ENCODE data around the gene ZNF879. TPM values are rescaled to one million over a fixed set of nuclear protein-coding genes. Genes with fewer than 3 reads are reported as not detected.

The ZNF879 gene
- total and polyA plus RNA-seq, 2 of the 13 experiments (the other 11 are each of a cell fraction or from before 2014, with no cell fraction given), result 0.83 to 2.8 TPM

GRCh38 chr5:179023528-179024189 is at the start of gene ZNF879 (continued):
- TF ChIP-seq KIAA2018 (CRISPR knock-in tag; IDR thresholded peaks at IDR 0.05; ENCODE audit: borderline replicate concordance) (no peak), ATRX (CRISPR knock-in tag; IDR thresholded peaks at IDR 0.05; ENCODE audit: borderline replicate concordance) (no peak), NR2F6 (IDR thresholded peaks at IDR 0.05) (no peak), NR2F6 (CRISPR knock-in tag; IDR thresholded peaks at IDR 0.05) (no peak), CBX2 (IDR thresholded peaks at IDR 0.05; ENCODE audit: low read depth, low read length) (no peak), CBX2 (CRISPR knock-in tag; IDR thresholded peaks at IDR 0.05; ENCODE audit: low read depth) (no peak), SCMH1 (CRISPR knock-in tag; IDR thresholded peaks at IDR 0.05; ENCODE audit: borderline replicate concordance) (no peak), ZNF776 (CRISPR knock-in tag; IDR thresholded peaks at IDR 0.05) (no peak; the same call in 1 of the 2 replicates), JARID2 (CRISPR knock-in tag; IDR thresholded peaks at IDR 0.05; ENCODE audit: insufficient replicate concordance) (no peak), ELK4 (CRISPR knock-in tag; IDR thresholded peaks at IDR 0.05; ENCODE audit: borderline replicate concordance) (no peak), MAFG (CRISPR knock-in tag; IDR thresholded peaks at IDR 0.05) (no peak), ZNF296 (CRISPR knock-in tag; conservative IDR thresholded peaks at IDR 0.05) (no peak), SPEN (CRISPR knock-in tag; IDR thresholded peaks at IDR 0.05; ENCODE audit: low read depth) (peak; percentile 57; the same call in 1 of the 2 replicates), GABPA (IDR thresholded peaks at IDR 0.05; ENCODE audit: low read depth, low read length) (no peak), GABPA (CRISPR knock-in tag; IDR thresholded peaks at IDR 0.05; ENCODE audit: low read depth) (0 out of 2 replicates have a peak, but pooled peaks have one; percentile 10), TCF12 (IDR thresholded peaks at IDR 0.05) (no peak), TCF12 (CRISPR knock-in tag; IDR thresholded peaks at IDR 0.05) (no peak)
- TF ChIP-seq, protein P1, sequence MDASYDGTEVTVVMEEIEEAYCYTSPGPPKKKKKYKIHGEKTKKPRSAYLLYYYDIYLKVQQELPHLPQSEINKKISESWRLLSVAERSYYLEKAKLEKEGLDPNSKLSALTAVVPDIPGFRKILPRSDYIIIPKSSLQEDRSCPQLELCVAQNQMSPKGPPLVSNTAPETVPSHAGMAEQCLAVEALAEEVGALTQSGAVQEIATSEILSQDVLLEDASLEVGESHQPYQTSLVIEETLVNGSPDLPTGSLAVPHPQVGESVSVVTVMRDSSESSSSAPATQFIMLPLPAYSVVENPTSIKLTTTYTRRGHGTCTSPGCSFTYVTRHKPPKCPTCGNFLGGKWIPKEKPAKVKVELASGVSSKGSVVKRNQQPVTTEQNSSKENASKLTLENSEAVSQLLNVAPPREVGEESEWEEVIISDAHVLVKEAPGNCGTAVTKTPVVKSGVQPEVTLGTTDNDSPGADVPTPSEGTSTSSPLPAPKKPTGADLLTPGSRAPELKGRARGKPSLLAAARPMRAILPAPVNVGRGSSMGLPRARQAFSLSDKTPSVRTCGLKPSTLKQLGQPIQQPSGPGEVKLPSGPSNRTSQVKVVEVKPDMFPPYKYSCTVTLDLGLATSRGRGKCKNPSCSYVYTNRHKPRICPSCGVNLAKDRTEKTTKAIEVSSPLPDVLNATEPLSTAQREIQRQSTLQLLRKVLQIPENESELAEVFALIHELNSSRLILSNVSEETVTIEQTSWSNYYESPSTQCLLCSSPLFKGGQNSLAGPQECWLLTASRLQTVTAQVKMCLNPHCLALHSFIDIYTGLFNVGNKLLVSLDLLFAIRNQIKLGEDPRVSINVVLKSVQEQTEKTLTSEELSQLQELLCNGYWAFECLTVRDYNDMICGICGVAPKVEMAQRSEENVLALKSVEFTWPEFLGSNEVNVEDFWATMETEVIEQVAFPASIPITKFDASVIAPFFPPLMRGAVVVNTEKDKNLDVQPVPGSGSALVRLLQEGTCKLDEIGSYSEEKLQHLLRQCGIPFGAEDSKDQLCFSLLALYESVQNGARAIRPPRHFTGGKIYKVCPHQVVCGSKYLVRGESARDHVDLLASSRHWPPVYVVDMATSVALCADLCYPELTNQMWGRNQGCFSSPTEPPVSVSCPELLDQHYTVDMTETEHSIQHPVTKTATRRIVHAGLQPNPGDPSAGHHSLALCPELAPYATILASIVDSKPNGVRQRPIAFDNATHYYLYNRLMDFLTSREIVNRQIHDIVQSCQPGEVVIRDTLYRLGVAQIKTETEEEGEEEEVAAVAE (CRISPR knock-in tag; IDR thresholded peaks at IDR 0.05; ENCODE audit: borderline replicate concordance), result no peak
